NB4 (cell line): ENCODE data around the gene RASGRP2.

Source experiments
- CTCF ChIP-seq: IDR thresholded peaks from one replicate; pipeline ENCODE4 v1.5.1; 2012; ENCODE audit warnings: low read depth, low read length
- POLR2A ChIP-seq: IDR thresholded peaks from 2 replicates; pipeline ENCODE4 v1.6.1; 2011; ENCODE audit warnings: mild to moderate bottlenecking; ENCODE audit not compliant: insufficient read length; ENCODE audit errors: extremely low read depth

- no peak for TF ChIP-seq CTCF
- no peak for TF ChIP-seq POLR2A
Observed at GRCh38 chr11:64710418-64711137, 33.4 kb downstream of the RASGRP2 start.
